GM12874 (cell line): Measurements from ENCODE around the gene CDC40.

Experiments used
- TF ChIP-seq, protein P1 (sequence below): IDR thresholded peaks from 2 replicates; pipeline ENCODE4 v1.5.1; 2011; ENCODE audit warnings: low read depth, mild to moderate bottlenecking, control low read depth, low read length, moderate library complexity; ENCODE audit not compliant: insufficient read depth

CDC40 gene

DNA sequence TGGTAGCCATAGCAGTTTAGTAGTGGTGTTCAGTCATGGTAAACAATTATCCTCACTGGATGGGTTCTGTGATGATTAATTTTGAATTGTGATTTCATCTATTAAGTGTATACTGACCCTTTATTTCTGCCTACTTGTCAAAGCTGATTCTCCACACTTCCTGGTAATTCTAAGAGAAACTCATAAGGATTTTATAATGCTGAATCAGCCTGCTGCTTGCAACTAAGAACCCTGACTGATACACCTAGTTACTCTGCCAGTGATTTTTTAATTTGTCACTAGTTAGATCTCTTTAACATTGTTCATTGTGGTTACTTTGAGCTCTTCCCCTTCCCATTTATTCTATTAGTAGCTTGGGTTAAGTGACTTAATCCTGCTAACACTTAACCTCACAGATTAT is 8.6 kb downstream of the CDC40 start:
- TF ChIP-seq, protein P1, sequence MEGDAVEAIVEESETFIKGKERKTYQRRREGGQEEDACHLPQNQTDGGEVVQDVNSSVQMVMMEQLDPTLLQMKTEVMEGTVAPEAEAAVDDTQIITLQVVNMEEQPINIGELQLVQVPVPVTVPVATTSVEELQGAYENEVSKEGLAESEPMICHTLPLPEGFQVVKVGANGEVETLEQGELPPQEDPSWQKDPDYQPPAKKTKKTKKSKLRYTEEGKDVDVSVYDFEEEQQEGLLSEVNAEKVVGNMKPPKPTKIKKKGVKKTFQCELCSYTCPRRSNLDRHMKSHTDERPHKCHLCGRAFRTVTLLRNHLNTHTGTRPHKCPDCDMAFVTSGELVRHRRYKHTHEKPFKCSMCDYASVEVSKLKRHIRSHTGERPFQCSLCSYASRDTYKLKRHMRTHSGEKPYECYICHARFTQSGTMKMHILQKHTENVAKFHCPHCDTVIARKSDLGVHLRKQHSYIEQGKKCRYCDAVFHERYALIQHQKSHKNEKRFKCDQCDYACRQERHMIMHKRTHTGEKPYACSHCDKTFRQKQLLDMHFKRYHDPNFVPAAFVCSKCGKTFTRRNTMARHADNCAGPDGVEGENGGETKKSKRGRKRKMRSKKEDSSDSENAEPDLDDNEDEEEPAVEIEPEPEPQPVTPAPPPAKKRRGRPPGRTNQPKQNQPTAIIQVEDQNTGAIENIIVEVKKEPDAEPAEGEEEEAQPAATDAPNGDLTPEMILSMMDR: no peak

DNA sequence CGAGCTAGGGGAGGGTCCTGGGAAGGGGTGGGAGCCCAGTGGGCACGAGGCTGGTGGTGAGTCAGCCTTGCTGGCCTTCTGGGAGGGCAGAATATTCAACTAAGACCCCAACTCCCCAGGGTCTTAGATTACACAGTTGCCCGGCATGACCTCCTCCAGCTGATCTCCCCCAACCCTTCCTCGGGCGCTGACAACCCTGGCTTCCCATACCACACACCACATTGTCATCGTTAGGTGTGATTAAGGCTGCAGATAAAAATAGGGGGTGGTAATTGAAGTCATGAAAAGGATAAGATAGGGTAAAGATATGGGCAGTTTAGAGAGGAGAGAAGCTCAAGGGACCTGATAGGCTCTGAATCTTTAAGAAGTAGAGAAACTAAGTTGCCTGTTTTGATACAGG is 10.5 kb downstream of the CDC40 start:
- TF ChIP-seq, protein P1: no peak

DNA sequence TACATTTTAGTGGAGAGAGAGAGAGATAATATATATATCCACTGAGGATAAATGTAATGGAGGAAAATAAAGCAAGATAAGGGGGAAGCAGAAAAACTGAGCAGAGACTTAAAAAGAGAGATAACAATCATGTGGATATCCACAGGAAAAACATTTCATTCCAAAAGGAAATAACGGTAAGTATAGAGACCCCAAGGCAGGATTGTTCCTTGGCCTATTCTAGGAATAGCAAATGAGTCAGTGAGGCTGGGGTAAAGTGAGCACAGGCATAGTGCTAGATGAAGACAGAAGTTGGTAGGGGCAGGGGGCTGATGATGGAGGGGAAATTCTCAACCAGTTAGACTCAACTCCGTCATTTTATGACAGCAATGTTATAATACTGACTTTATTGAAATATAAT is 11.2 kb downstream of the CDC40 start:
- TF ChIP-seq, protein P1: no peak

DNA sequence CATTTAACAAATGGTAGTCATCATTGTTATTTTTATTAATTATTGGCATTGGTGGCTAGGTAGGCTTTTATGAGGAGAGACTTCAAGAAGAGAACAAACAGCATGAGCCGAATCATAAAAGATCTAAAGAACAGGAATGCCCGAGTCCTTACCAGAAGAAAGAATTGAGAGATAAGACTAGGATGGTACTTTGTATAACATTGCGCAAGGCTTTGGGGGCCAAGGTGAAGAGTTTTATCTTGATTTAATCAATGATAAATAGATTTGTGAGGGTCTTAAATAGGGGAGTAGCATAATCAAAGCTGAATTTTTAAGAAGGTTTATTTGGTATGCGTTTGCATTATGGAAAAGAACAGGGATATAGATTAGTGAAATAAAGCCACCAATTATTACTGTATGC is 15.4 kb downstream of the CDC40 start:
- TF ChIP-seq, protein P1: no peak

DNA sequence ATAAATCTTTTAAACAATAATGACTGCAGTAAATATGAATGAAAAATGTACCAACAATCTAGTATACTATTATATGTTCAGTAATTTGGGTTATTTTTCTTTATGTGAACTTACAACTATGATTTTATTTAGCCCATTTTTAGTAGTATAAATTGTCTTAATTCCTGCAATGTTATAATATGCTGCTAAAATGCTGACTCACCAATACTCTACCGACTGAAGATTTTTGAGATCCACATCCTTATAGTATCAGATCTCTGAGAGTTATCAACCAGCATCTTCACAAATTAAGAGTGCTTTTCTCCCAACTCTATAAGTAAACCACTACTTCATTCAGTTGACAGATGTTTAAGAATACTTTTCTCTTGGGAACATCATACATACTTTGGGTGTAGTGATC is 16.6 kb downstream of the CDC40 start:
- TF ChIP-seq, protein P1: no peak

DNA sequence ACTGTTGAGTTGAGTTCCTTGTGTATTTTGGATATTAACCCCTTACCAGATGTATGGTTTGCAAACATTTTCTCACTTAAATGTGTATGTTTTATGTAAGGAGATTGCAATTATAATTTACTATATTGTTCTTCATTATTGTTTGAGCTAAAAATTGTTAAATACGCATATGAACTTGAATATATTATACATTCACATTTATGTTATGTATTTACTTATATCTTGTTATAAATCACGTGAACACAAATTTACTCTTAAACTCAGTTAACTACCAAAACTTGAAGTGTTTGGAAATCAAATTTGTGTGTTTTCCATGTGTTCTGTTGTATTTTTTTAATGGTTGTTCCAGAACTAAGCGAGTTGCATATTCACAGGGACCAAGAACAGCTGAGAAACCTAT is 18.3 kb downstream of the CDC40 start:
- TF ChIP-seq, protein P1: no peak

DNA sequence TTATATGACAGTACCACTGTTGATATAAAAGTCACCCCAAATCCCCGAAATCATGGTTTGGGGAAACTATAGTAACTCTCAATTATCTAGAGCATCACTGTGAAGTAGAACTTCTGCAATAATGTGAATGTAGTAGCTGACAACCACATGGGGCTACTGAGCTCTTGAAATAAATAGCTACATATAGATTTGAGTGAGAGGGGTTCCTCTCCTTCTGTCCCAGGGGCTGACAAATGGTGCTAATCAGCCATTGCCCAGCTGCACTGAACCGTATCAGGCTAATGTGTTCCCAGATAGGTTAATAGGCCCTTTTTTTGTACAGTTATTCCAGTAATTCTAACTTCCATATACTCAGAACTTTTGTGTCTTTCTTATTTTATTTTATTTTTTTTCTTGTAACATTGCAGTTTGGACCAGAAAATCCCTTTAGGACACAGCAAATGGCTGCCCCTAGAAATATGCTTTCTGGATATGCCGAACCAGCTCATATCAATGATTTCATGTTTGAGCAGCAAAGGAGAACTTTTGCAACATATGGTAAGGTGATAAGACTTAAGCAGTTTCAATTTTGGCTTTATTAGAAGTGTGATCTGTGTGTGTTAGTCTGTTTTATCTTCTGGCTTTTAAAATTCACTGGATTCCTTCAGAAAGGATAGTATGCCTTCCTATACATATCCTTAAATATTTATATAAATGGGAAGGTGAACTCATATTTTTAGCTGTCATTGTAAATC is 21.1 kb downstream of the CDC40 start:
- TF ChIP-seq, protein P1: no peak

DNA sequence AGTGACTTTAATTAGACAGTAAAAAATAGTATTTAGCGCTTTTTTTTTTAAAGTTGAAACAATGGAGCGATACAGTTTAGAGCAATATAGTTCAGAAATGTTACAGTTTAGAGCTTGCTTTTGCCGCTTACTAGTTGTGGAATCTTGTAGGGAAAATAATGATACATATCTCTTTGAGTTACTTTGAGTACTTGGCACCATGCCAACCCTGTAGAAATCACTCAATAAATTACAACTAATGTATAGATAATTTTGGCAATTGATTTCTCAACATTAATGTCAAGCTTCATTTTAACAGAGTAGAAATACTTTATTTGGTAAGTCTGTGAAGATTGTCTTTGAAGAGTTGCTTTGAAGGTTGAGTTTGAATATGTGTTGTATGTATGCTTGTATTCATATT is 27.4 kb downstream of the CDC40 start:
- TF ChIP-seq, protein P1: no peak
